Measurements from ENCODE around the gene SLC26A2. TPM values are rescaled to one million over a fixed set of nuclear protein-coding genes. Genes with fewer than 3 reads are reported as not detected.

The SLC26A2 gene
- total RNA-seq, 4 donors from 2014 or later, result 14.8 to 21.8 (median 16.6) TPM

- TF ChIP-seq, protein P1, sequence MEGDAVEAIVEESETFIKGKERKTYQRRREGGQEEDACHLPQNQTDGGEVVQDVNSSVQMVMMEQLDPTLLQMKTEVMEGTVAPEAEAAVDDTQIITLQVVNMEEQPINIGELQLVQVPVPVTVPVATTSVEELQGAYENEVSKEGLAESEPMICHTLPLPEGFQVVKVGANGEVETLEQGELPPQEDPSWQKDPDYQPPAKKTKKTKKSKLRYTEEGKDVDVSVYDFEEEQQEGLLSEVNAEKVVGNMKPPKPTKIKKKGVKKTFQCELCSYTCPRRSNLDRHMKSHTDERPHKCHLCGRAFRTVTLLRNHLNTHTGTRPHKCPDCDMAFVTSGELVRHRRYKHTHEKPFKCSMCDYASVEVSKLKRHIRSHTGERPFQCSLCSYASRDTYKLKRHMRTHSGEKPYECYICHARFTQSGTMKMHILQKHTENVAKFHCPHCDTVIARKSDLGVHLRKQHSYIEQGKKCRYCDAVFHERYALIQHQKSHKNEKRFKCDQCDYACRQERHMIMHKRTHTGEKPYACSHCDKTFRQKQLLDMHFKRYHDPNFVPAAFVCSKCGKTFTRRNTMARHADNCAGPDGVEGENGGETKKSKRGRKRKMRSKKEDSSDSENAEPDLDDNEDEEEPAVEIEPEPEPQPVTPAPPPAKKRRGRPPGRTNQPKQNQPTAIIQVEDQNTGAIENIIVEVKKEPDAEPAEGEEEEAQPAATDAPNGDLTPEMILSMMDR (IDR thresholded peaks at IDR 0.05), result no peak
- DNase-seq (ENCODE audit: low spot score) (no peak), ATAC-seq (ENCODE audit: low FRiP score) (no peak)
Observed at GRCh38 chr5:150014456-150014855, 53.9 kb downstream of the SLC26A2 start.

GRCh38 chr5:150015415-150015814, 54.9 kb downstream of the SLC26A2 start:
- ATAC-seq (ENCODE audit: low FRiP score) (no peak), DNase-seq (ENCODE audit: low spot score) (no peak)
- TF ChIP-seq, protein P1 (IDR thresholded peaks at IDR 0.05), result no peak

DNA sequence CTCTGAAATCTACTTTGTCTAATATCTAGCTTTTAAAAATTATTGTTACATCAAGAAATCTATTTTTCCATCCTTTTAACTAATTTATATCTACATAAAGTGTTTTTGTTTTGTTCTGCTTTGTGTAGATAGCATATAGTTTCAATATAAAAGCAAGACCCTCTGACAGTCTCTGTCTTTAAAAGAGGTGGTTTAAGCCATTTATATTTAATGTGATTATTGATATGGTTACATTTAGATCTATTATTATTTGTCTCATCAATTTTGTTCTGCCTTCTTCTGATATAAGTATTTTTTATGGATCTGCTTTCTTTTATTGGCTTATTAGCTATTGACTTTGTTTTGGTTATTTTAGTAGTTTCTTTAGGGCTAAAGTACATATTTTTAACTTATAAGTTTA, 56.0 kb downstream of the SLC26A2 start:
- TF ChIP-seq, protein P1 (IDR thresholded peaks at IDR 0.05), result no peak
- no peak for DNase-seq (ENCODE audit: low spot score)
- ATAC-seq (ENCODE audit: low FRiP score), result no peak

GRCh38 chr5:150017226-150018005, 56.9 kb downstream of the SLC26A2 start:
- DNase-seq (ENCODE audit: low spot score) (no peak), ATAC-seq (ENCODE audit: low FRiP score) (no peak)
- TF ChIP-seq, protein P1 (IDR thresholded peaks at IDR 0.05), result no peak

DNA sequence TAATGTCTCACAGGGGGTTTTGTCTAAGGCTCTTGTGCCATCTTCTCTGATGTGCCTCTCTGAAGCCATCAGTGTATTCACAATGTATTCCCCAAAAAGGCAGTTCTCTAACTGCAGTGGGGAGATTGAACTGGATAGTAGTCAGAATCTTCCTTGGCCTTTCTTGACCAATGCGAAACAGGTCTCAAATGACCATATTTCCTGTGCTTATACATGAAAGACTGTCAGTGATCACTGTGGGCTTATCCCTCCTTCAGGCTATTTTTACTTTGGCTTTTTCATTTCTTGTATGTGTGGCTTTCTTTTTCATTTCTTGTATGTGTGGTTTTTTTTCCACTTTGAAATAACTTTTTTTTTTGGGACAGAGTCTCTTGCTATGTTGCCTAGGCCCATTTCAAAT, 59.7 kb downstream of the SLC26A2 start:
- no peak for DNase-seq (ENCODE audit: low spot score)
- TF ChIP-seq, protein P1 (IDR thresholded peaks at IDR 0.05), result no peak
- ATAC-seq (ENCODE audit: low FRiP score), result no peak

GRCh38 chr5:150021491-150022157, 61.1 kb downstream of the SLC26A2 start:
- DNase-seq (ENCODE audit: low spot score) (no peak), ATAC-seq (ENCODE audit: low FRiP score) (no peak)
- TF ChIP-seq, protein P1 (IDR thresholded peaks at IDR 0.05), result no peak

GRCh38 chr5:150022158-150022531, 61.6 kb downstream of the SLC26A2 start:
- TF ChIP-seq, protein P1 (IDR thresholded peaks at IDR 0.05), result no peak
- DNase-seq (ENCODE audit: low spot score) (no peak), ATAC-seq (ENCODE audit: low FRiP score) (peak; percentile 67)

Measured in omental fat pad (tissue), 4 donors.